Mesenchymal stem cell (in vitro differentiated cells and primary cell): Measurements from ENCODE around the gene CCDC200. TPM values are rescaled to one million over a fixed set of nuclear protein-coding genes. Genes with fewer than 3 reads are reported as not detected.

Experiments
- small RNA-seq: library from polyadenylated mRNA; stranded (forward); fragments of <200 nt; extraction: miRNeasy Mini kit (QIAGEN cat#:217004); gene quantifications from one replicate; pipeline ENCODE3, GENCODE V24; 2013; ENCODE audit warnings: low read depth

The CCDC200 gene

Small RNA genes lying within 50 kb of the gene (small RNA-seq; reads per million reads assigned to genes)
- gene RF00004 (not detected), gene RNU2-1 (not detected)
